HG02571 (cell line): Measurements from ENCODE around the gene APH1B.
"Not testable (repeated sequence)": the region's sequence is repeated elsewhere in the genome, so short reads cannot be mapped to it uniquely, and the experiment has no call there.

Source experiments
- ATAC-seq: cut with Tn5 transposase; IDR thresholded peaks from one replicate; pipeline ENCODE4 v1.9.1; 2021; ENCODE audit warnings: mild to moderate bottlenecking, moderate library complexity; ENCODE audit not compliant: unreplicated experiment

Gene APH1B

DNA sequence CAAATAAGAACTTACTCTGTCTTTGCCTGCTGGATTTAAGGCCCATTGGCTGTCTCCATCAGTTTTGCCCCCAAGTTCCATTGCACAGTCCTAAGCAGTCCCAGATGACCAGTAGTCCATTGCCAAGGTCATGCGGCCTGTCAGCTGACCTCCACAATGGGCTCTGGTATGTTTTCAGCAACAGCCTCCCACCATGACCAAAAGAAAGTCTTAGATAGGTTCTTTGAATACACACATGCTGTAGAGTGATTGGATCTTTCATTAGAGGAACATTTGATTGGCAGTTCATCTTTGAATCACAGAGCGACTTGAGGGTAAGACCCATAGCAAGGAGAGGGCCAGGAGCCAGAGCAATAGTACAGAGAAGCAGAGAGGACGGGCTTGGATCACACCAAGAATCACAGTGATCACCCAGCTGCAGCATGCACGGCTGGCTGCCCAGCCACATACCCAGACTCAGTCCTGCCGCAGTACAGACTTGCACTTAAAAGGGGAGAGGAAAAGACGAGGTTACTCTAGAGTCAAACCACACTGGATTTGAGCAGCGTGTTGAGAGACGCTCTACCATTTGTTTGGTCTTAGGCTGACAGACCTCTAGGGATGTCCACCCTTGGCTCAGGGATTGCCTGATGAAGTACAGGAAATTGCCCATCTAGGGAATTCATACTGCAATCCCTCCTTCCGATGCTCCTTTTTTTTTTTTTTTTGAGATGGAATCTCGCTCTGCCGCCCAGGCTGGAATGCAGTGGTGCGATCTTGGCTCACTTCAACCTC is 50.4 kb downstream of the APH1B start:
- no peak for ATAC-seq

- ATAC-seq: no peak
Observed at GRCh38 chr15:63329567-63330350, 52.4 kb downstream of the APH1B start.

DNA sequence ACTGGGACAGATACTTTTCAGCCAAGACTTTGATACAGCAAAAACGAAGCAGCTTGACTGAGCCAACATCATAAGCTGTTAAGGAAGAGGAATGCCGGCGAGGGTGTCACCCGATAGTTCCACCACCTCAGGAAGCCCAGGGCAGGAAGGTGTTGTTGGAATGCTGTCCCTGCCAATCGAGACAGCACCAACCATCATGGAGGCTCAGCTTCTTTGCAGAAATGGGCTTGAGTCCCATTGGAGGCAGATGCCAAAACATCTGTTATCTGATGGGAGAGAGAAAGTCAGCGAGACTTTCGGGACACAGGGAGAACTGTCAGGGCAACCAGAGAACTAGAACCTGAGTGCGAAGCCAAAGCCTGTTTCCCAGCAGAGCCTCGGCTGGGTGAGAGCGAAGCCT is 53.5 kb downstream of the APH1B start:
- ATAC-seq: no peak

GRCh38 chr15:63331456-63331855 is 54.1 kb downstream of the APH1B start:
- no peak for ATAC-seq

DNA sequence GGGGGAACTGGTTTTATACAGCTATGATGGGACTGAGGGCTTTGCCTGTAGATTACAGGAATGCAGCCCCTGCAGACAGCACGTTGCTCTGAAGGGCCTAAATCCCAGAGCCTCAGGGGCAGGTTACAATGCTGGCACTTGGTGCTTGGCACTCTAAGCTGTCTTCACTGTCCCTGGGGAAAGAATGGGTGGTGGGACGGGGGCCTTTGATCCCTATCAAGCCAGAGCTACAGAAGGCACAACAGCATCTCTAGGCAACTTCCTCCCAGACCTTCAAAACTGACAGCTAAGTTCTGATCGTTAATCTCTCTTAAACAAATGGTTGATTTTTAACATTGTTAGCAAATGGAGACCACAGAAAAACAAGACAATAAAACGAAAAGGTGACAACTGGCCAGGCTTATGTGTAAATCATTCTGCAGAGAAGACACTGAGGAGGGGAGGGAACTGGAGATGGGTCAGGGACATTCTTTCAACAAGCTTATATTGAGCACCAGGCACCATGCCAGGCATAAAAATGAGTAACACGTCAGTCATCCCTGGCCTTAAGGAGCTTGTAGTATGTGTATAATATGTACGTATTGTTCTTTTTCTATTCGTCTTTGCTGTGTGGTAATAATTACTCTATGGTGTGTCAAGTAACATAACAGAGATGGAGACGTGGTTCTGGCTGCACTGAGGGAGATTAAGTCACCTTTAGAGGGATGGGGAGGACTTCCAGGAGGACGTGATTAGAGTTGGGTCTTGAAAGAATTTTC is 55.1 kb downstream of the APH1B start:
- no peak for ATAC-seq

- no peak for ATAC-seq
Observed at GRCh38 chr15:63334821-63335220, 57.4 kb downstream of the APH1B start.

- ATAC-seq: no peak
Observed at GRCh38 chr15:63335543-63336240, 58.3 kb downstream of the APH1B start.

GRCh38 chr15:63337046-63337445 is 59.6 kb downstream of the APH1B start:
- no peak for ATAC-seq

DNA sequence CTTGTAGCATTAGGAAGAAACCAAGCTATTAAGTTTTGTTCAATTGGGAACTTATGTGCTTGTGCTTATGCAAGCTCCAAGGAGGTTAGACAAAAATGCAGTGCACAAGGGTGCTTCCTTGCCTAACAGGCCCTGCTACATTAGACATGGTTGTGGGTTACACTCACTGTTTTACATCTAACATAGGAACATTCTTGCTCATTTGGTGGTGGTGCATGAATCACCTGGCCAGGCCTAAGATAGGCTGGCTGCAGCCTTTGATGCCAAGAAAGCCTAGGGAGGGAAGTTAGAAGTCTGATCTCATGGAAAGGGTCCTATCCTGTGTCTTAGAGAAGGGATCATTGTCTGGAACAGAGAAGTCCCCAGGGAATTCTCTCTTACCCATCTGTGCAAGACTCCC is 60.8 kb downstream of the APH1B start:
- ATAC-seq: no peak

DNA sequence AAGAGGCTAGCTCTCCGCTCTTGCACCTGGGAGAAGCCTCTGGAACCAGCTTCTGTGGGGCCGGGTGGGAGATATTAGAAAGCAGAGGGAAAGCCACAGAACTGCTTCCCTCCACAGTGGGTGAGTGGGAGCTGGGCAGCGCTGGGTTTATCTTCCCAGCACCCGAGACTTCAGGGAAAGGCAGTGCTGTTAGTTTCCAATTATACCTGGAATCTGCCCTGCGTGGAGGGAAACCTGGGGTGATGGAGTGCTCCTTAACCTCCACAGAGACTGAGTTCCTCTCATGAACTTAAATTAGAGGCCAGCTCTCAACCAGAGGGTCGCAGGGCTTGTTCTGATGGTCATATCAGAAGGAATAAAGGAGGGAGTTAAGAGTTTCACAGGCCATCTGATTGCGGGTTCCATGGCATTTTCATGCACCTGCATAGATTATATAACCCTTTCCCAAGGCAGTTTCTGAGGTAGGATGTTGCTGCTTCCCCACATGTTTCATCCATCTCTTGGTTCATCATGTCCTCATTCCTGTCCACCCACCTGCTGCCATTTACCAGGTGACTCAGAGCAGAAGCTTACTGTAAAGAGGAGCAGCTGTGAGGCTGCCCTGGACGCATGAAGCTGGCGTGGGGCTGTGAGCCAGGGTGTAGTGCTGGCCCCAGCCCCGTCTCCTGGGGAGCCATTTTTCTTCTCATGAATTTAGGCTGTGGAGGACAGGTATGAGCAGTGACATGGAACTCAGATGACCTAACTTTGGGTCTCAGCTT is 61.8 kb downstream of the APH1B start:
- no peak for ATAC-seq

DNA sequence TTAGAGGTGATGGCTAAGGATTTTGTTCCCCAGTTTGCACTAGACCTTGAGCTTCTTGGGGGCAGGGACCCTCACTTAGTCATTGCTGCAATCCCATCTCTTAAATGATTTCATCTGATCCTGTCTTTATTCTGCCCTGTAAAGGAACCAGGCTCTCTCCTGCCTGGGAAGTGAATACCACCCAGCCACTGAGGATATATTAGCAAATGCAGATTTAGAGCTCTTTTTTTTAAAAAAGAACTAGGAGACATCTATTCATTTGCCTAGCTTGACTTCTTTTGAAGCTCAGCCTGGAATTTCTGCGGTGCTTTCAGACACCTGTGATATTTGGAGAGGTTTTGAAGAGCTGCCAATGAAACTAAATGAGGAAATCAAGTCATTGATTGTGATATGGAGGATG is 62.4 kb downstream of the APH1B start:
- no peak for ATAC-seq

- ATAC-seq: no peak
Observed at GRCh38 chr15:63340353-63340752, 62.9 kb downstream of the APH1B start.

- ATAC-seq: no peak
Observed at GRCh38 chr15:63340878-63341277, 63.5 kb downstream of the APH1B start.

GRCh38 chr15:63341898-63342297 is 64.5 kb downstream of the APH1B start:
- ATAC-seq: no peak

DNA sequence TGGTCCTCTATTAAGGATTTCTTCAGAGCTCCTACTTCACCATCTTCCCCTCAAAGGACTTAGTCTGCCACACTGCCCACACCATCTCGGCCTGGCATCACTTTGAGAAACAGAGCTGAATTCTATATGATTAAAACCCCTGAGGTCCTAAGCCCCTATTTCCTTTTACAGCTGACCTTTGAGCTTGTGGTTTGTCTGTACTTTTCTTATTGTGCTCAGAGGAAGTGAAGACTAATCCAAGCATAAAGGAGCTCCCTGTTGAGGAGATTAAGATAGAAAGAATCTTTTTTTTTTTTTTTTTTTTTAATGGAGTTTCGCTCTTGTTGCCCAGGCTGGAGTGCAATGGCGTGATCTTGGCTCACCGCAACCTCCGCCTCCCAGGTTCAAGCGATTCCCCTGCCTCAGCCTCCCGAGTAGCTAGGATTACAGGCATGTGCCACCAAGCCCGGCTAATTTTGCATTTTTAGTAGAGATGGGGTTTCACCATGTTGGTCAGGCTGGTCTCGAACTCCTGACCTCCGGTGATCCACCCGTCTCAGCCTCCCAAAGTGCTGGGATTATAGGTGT is 65.7 kb downstream of the APH1B start:
- not testable (repeated sequence) for ATAC-seq

GRCh38 chr15:63344731-63345390 is 67.5 kb downstream of the APH1B start:
- ATAC-seq: no peak

GRCh38 chr15:63345391-63345752 is 68.0 kb downstream of the APH1B start:
- ATAC-seq: no peak

DNA sequence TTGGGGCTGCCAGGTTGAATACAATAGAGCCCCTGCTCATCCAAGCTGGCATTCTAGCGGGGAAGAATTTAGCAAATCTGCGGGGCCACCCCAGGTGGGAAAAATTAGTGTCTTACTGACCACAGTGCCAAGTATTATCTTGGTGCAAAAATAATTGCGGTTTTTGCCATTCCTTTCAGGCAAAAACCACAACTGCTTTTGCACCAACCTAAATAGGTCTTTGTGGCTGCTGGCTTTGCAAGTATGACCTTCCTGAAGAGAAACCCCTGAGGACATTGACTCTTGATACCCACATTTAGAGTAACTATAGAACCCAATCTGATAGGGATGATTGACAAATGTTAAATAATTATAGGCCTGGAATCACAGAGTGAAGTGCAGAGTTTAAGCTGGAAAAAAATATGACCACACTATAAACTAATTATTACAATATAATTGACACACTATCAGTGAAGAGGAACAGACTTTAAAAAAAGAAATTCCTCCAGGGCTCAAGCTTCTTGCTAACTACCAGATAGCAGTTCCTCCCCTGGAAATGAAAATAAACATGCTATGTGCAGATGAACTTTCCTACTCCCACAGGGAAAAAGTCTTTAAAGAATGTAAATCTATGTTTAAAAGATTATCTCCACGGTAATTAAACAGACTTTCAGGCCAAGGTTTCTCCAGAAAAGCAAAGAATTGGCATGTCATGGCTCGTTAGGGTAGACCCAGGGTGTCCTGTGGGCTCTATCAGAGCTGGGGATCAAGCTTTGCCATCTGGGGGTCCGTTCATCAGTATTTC is 69.9 kb downstream of the APH1B start:
- ATAC-seq: no peak

- no peak for ATAC-seq
Observed at GRCh38 chr15:63348392-63348791, 71.0 kb downstream of the APH1B start.
